DOHH2 (cell line): ENCODE data around the gene RNPEPL1.

Experiments used
- H3F3A ChIP-seq: fragments of 200-600 bp; sonication (generic), shearing (Covaris generic); 2 replicates; pipeline ENCODE4 v1.6.0; 2016; ENCODE audit warnings: antibody characterized with exemption, mild to moderate bottlenecking; ENCODE audit not compliant: control insufficient read depth, insufficient read depth
- H3K27ac ChIP-seq: fragments of 200-600 bp; sonication (generic); 2 replicates; pipeline ENCODE4 v1.5.1; 2014; ENCODE audit warnings: low read depth, mild to moderate bottlenecking, low read length, moderate library complexity
- H3K27me3 ChIP-seq: fragments of 200-600 bp; sonication (generic); 2 replicates; pipeline ENCODE4 v1.6.1; 2014; ENCODE audit warnings: mild to moderate bottlenecking, low read length, mixed read lengths; ENCODE audit not compliant: control insufficient read depth
- H3K36me3 ChIP-seq: fragments of 200-600 bp; sonication (generic); 2 replicates; pipeline ENCODE4 v1.6.1; 2014; ENCODE audit warnings: mild to moderate bottlenecking, low read length, moderate library complexity, mixed read lengths; ENCODE audit not compliant: control insufficient read depth
- H3K4me1 ChIP-seq: fragments of 200-600 bp; sonication (generic); 2 replicates; pipeline ENCODE4 v1.6.1; 2014; ENCODE audit warnings: mild to moderate bottlenecking, low read length, mixed read lengths; ENCODE audit not compliant: control insufficient read depth
- H3K4me2 ChIP-seq: fragments of 200-600 bp; sonication (generic); 2 replicates; pipeline ENCODE4 v1.6.0; 2014; ENCODE audit warnings: mild to moderate bottlenecking, low read length, moderate library complexity
- H3K4me3 ChIP-seq: fragments of 200-600 bp; sonication (generic); 2 replicates; pipeline ENCODE4 v1.5.1; 2014; ENCODE audit warnings: mild to moderate bottlenecking, low read length, mixed read lengths
- H3K79me2 ChIP-seq: fragments of 200-600 bp; sonication (generic); 2 replicates; pipeline ENCODE4 v1.6.1; 2014; ENCODE audit warnings: mild to moderate bottlenecking, low read length, mixed read lengths; ENCODE audit not compliant: control insufficient read depth
- H3K9me2 ChIP-seq: fragments of 200-600 bp; sonication (generic); replicated peaks from 2 replicates; pipeline ENCODE4 v1.6.1; 2014; ENCODE audit warnings: mild to moderate bottlenecking, low read length, mixed read lengths; ENCODE audit not compliant: control insufficient read depth
- H3K9me3 ChIP-seq: fragments of 200-600 bp; sonication (generic); 2 replicates; pipeline ENCODE4 v1.6.1; 2014; ENCODE audit warnings: antibody characterized with exemption, low read length, mixed read lengths; ENCODE audit not compliant: control insufficient read depth, insufficient read depth
- H4K20me1 ChIP-seq: fragments of 200-600 bp; sonication (generic); 2 replicates; pipeline ENCODE4 v1.6.0; 2014; ENCODE audit warnings: low read depth, mild to moderate bottlenecking, antibody characterized with exemption, low read length, moderate library complexity; ENCODE audit not compliant: control insufficient read depth, insufficient read depth
- CTCF ChIP-seq: fragments of 200-600 bp; sonication (generic); IDR thresholded peaks from one replicate; pipeline ENCODE4 v1.5.1; 2014; ENCODE audit warnings: antibody characterized with exemption, mild to moderate bottlenecking, low read depth, low read length; ENCODE audit not compliant: poor library complexity, severe bottlenecking
- EZH2phosphoT487 ChIP-seq: fragments of 200-600 bp; sonication (generic); IDR thresholded peaks from 2 replicates; pipeline ENCODE4 v1.6.1; 2017; ENCODE audit warnings: borderline replicate concordance, mild to moderate bottlenecking, antibody characterized with exemption, low read length, moderate library complexity, mixed read lengths

Gene RNPEPL1

DNA sequence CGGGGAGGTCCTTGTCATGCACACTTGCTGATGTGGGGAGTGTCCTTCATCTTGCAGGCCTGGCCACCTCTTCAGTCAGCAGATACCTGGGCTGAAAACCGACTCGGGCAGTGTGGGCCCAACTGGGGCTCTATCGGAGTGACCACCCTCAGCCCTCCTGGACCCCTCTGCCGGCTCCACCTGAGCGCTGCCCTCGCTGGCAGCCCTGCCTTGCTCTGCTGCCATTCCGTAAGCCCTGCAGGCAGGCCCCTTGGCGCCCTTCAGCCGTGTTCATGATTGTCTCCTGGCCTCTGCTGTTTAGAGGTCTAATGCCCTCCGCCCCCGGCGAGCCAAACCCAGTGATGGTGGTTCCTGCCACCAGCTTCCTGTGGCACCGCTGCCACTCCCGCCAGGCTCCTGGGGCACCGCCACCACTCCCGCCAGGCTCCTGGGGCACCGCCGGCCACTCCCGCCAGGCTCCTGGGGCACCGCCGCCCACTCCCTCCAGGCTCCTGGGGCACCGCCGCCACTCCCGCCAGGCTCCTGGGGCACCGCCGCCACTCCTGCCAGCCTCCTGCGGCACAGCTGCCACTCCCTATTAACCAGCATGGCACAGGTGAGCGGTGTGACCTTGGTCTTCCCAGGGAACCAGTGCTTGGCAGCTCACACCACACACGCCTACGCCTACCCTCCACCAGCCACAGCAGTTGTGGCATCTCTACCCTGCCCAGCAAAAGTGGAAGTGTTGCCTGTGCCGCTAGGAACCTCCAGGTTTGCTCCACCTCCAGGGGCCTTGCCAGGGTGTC, 34.2 kb downstream of the RNPEPL1 start:
- no peak overlapping the region for H3K4me2 ChIP-seq
- H3F3A ChIP-seq = no peaks in the 10 kb centered on the region
- H3K4me1 ChIP-seq = no peaks in the 10 kb centered on the region
- no peak for TF ChIP-seq EZH2phosphoT487
- no peak for TF ChIP-seq CTCF
- H3K9me3 ChIP-seq = no peaks in the 10 kb centered on the region
- H3K27me3 ChIP-seq = no peaks in the 10 kb centered on the region
- H3K9me2 ChIP-seq = no peaks in the 10 kb centered on the region
- H3K36me3 ChIP-seq = peaks cover 8% of the 10 kb centered on the region; the same call in 1 of the 2 replicates
- no peak overlapping the region for H3K27ac ChIP-seq
- H4K20me1 ChIP-seq = no peaks in the 10 kb centered on the region
- H3K4me3 ChIP-seq = no peak overlapping the region
- no peaks in the 10 kb centered on the region for H3K79me2 ChIP-seq

DNA sequence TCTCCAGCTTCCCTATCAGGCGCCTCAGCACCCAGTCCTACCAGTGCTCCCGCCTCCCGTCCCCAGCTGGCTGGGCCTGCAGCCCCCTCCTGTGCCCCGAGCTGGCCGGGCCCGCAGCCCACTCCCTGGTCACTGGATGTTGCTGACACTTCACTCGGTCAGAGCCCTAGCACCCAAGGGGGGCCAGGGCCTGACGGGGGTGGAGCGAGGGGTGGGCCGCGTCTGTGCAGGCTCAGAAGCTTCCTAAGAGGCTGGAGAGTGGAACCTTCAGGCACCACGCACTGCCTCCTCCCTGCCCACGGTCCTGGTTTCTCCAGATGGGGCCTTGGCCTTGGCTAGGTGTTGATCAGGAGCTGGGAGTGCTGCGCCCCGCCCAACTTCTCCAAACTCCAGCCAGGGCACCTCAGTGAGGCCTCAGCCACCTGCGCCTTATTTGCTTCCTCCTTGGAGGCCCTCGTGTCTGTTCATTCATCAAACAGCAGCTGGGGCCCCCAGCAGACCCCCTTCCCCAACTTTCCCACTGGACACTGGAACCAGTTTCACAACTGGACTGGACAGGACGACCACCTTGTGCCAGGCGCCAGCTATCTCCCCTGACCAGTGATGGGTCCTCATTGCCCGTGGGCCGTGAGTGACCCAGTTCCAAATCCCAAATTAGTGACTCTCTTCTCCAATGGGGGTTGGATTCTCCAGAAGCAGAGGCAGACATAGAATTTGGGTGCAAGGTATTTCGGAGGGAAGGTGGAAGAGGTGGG, 35.0 kb downstream of the RNPEPL1 start:
- Histone ChIP-seq H3K4me2 (no peak overlapping the region), H3K27me3 (no peaks in the 10 kb centered on the region), H3K4me1 (no peaks in the 10 kb centered on the region), H3K4me3 (no peak overlapping the region), H4K20me1 (no peaks in the 10 kb centered on the region), H3K27ac (no peak overlapping the region), H3F3A (no peaks in the 10 kb centered on the region), H3K79me2 (no peaks in the 10 kb centered on the region), H3K9me3 (no peaks in the 10 kb centered on the region), H3K9me2 (no peaks in the 10 kb centered on the region), H3K36me3 (peaks cover 4% of the 10 kb centered on the region; the same call in 1 of the 2 replicates)
- TF ChIP-seq EZH2phosphoT487 (no peak), CTCF (no peak)

DNA sequence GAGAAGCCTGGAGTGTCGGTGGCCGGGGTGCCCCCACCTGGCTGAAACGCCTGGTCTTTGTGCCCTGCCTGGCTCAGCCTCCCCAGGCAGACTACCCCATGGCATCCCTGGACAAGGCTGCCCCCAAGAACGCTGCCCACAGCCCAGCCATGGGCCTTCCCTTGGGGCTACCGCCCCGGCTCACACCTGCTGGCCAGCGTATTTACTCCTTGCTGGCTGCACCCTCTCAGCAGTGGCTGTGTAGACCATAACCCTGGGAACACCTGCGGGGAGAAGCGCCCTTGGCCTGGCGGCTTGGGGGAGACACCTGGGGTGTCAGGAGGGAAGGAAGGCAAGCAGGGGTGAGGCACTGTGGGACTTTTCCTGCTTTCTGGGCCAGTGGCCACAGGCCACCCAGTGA, 35.6 kb downstream of the RNPEPL1 start:
- Histone ChIP-seq H3K27me3 (no peaks in the 10 kb centered on the region), H3K36me3 (no peaks in the 10 kb centered on the region; the same call in 1 of the 2 replicates), H3K79me2 (no peaks in the 10 kb centered on the region), H3K9me3 (no peaks in the 10 kb centered on the region), H3F3A (no peaks in the 10 kb centered on the region), H3K9me2 (no peaks in the 10 kb centered on the region), H3K4me1 (no peaks in the 10 kb centered on the region), H4K20me1 (no peaks in the 10 kb centered on the region), H3K4me3 (no peak overlapping the region), H3K27ac (no peak overlapping the region), H3K4me2 (no peak overlapping the region)
- TF ChIP-seq CTCF (no peak), EZH2phosphoT487 (no peak)
